K562 (cell line): ENCODE data around the gene PREX1. TPM values are rescaled to one million over a fixed set of nuclear protein-coding genes. Genes with fewer than 3 reads are reported as not detected.
A peak's percentile ranks its signal among the peaks of the same experiment; 100 is the strongest.

Experiments used
- CBFA2T2 ChIP-seq: fragments of 450-650 bp; conservative IDR thresholded peaks from 2 replicates; pipeline ENCODE4 v1.6.1; 2017; ENCODE audit warnings: mild to moderate bottlenecking
- CREBBP ChIP-seq: IDR thresholded peaks from one replicate; pipeline ENCODE4 v1.6.1; 2012; ENCODE audit warnings: low read depth, mild to moderate bottlenecking, control low read depth, inconsistent platforms, low read length
- CSDE1 ChIP-seq, 2 experiments: fragments of 450-650 bp; IDR thresholded peaks; 2 replicates each; pipeline ENCODE4 v1.6.1; 2016; ENCODE audit warnings: mild to moderate bottlenecking in 1 of 2
- DPF2 ChIP-seq: fragments of 450-650 bp; IDR thresholded peaks from 2 replicates; pipeline ENCODE4 v1.6.1; 2016
- ELF2 ChIP-seq: fragments of 250-450 bp; sonication (Bioruptor Pico); IDR thresholded peaks from 2 replicates; pipeline ENCODE4 v1.5.0; 2021; ENCODE audit warnings: mild to moderate bottlenecking
- FOXA3 ChIP-seq, 2 experiments: fragments of 450-650 bp in 1 of 2; sonication (generic) in 1 of 2; formaldehyde crosslinking; IDR thresholded peaks in 1 of 2; conservative IDR thresholded peaks in 1 of 2; 2 replicates each; pipeline versions ENCODE4 v1.4.0 to v1.8.0; 2020 to 2022; ENCODE audit warnings: mild to moderate bottlenecking in 2 of 2, missing genetic modification reagents in 1 of 2
- FOXK2 ChIP-seq, 2 experiments: fragments of 450-650 bp; IDR thresholded peaks in 1 of 2; conservative IDR thresholded peaks in 1 of 2; 2 replicates each; pipeline ENCODE4 v1.6.1; 2016; ENCODE audit warnings: low read depth in 2 of 2, mild to moderate bottlenecking in 1 of 2
- KDM1A ChIP-seq, 2 experiments: fragments of 450-650 bp; IDR thresholded peaks; 2 replicates each; pipeline ENCODE4 v1.6.1; 2016; ENCODE audit warnings: mild to moderate bottlenecking in 2 of 2
- NFRKB ChIP-seq: fragments of 450-650 bp; IDR thresholded peaks from 2 replicates; pipeline ENCODE4 v1.6.1; 2016; ENCODE audit warnings: low read depth
- PCBP1 ChIP-seq: fragments of 200-400 bp; formaldehyde crosslinking; IDR thresholded peaks from 2 replicates; pipeline ENCODE4 v1.6.1; 2018; ENCODE audit warnings: mild to moderate bottlenecking, low read depth, low read length; ENCODE audit not compliant: poor library complexity, severe bottlenecking
- PML ChIP-seq: IDR thresholded peaks from 2 replicates; pipeline ENCODE4 v1.6.1; 2012; ENCODE audit warnings: low read length, inconsistent platforms
- PTRF ChIP-seq: fragments of 450-650 bp; IDR thresholded peaks from 2 replicates; pipeline ENCODE4 v1.6.1; 2016; ENCODE audit warnings: mild to moderate bottlenecking, missing genetic modification characterization, missing compliant biosample characterization
- SIN3B ChIP-seq: fragments of 450-650 bp; IDR thresholded peaks from 2 replicates; pipeline ENCODE4 v1.6.1; 2017; ENCODE audit warnings: low read depth, mild to moderate bottlenecking, moderate library complexity
- TCF3 ChIP-seq: sonication (generic); formaldehyde crosslinking; IDR thresholded peaks from 2 replicates; pipeline ENCODE4 v1.4.0; 2020; ENCODE audit warnings: mild to moderate bottlenecking, missing genetic modification reagents
- TSHZ1 ChIP-seq: fragments of 250-450 bp; sonication (Bioruptor Pico); IDR thresholded peaks from 2 replicates; pipeline ENCODE4 v1.4.0; 2020; ENCODE audit warnings: mild to moderate bottlenecking, moderate library complexity
- ZHX1 ChIP-seq: fragments of 150-350 bp; conservative IDR thresholded peaks from 2 replicates; pipeline ENCODE4 v1.6.1; 2014; ENCODE audit warnings: low read length
- ZNF133 ChIP-seq: fragments of 250-450 bp; sonication (Bioruptor Pico); IDR thresholded peaks from 2 replicates; pipeline ENCODE4 v1.4.0; 2020; ENCODE audit warnings: mild to moderate bottlenecking
- ZNF398 ChIP-seq: fragments of 250-450 bp; sonication (Bioruptor Pico); IDR thresholded peaks from 2 replicates; pipeline ENCODE4 v1.8.0; 2021; ENCODE audit warnings: moderate library complexity, mild to moderate bottlenecking, inconsistent platforms
- ZNF444 ChIP-seq: fragments of 250-450 bp; sonication (Bioruptor Pico); IDR thresholded peaks from 2 replicates; pipeline ENCODE4 v1.4.0; 2020; ENCODE audit warnings: mild to moderate bottlenecking, moderate library complexity
- ZNF696 ChIP-seq: fragments of 250-450 bp; sonication (Bioruptor Pico); conservative IDR thresholded peaks from 2 replicates; pipeline ENCODE4 v1.4.0; 2020; ENCODE audit warnings: mild to moderate bottlenecking, moderate library complexity
- ZNF764 ChIP-seq: fragments of 250-450 bp; sonication (Bioruptor Pico); IDR thresholded peaks from 2 replicates; pipeline ENCODE4 v1.4.0; 2020; ENCODE audit warnings: low read depth, mild to moderate bottlenecking, moderate library complexity
- polyA plus RNA-seq, 8 experiments: library from polyadenylated mRNA; depleted of rRNA in 4 of 8; stranded (reverse) in 5 of 8; unstranded in 3 of 8; fragments of >200 nt; fragmentation: Nextera tagmentation in 2 of 8; fragmentation: Illumina TruSeq in 1 of 8; extraction: Ambion mirVana in 2 of 8; extraction: Trizol in 1 of 8; gene quantifications; 2 replicates each; pipeline versions ENCODE4 v1.2.1 to v1.2.3, GENCODE V29; 2011 to 2014; ENCODE audit warnings: inconsistent platforms in 1 of 8, missing spikeins in 1 of 8
- total RNA-seq, 7 experiments: library from RNA; depleted of rRNA in 6 of 7; stranded (reverse); fragments of >200 nt in 6 of 7; fragmentation: Illumina TruSeq in 2 of 7; extraction: Trizol in 2 of 7; gene quantifications; 2 replicates each; pipeline versions ENCODE4 v1.2.1 to v1.2.3, GENCODE V29; 2011 to 2021; ENCODE audit warnings: low replicate concordance in 1 of 7

Gene PREX1
- total and polyA plus RNA-seq, 9 of the 15 experiments (the other 6 are each of a cell fraction or from before 2014, with no cell fraction given) = 0.37 to 10.4 (median 4.8) TPM

- no peak for TF ChIP-seq ZNF398 (CRISPR knock-in tag)
- TF ChIP-seq TSHZ1 (CRISPR knock-in tag) = no peak
- peak in 1 of 2 experiments; percentile 70; a peak in 3 of 4 replicates for TF ChIP-seq FOXK2 (conservative IDR thresholded peaks at IDR 0.05 in 1 of 2, IDR thresholded peaks at IDR 0.05 in 1 of 2; ENCODE audit: low read depth in 2 of 2)
- TF ChIP-seq CSDE1 (IDR thresholded peaks at IDR 0.05) = no peak
- TF ChIP-seq TCF3 (CRISPR knock-in tag) = peak; percentile 89
- TF ChIP-seq CBFA2T2 = peak; percentile 79
- TF ChIP-seq ZNF696 = no peak
- no peak for TF ChIP-seq FOXA3 (CRISPR knock-in tag; conservative IDR thresholded peaks at IDR 0.05 in 1 of 2, IDR thresholded peaks at IDR 0.05 in 1 of 2)
- TF ChIP-seq ZNF444 (CRISPR knock-in tag) = no peak
- no peak; the same call in 1 of the 2 replicates for TF ChIP-seq PML
- no peak for TF ChIP-seq ZNF133 (CRISPR knock-in tag)
- TF ChIP-seq NFRKB = no peak
- no peak for TF ChIP-seq ELF2 (CRISPR knock-in tag)
- peak; percentile 89 for TF ChIP-seq DPF2
- TF ChIP-seq SIN3B = no peak
- TF ChIP-seq PCBP1 = no peak
- no peak for TF ChIP-seq ZNF764 (CRISPR knock-in tag)
- TF ChIP-seq CREBBP = no peak
- no peak for TF ChIP-seq PTRF
- TF ChIP-seq ZHX1 = no peak
- TF ChIP-seq KDM1A (IDR thresholded peaks at IDR 0.05) = peak; percentile 90 to 91
These were observed 14.2 kb upstream of the PREX1 start (continued) for GRCh38 chr20:48841875-48842529.
